ENCODE data around the gene ERC2. TPM values are rescaled to one million over a fixed set of nuclear protein-coding genes. Genes with fewer than 3 reads are reported as not detected.

The ERC2 gene
- polyA plus RNA-seq, 1 experiment, result 0.07 TPM

- ChIA-PET POLR2A (no interaction called here), CTCF (interaction anchor here (0.6 kb wide), 1 partner anchor 246 kb away, joined by 3 read pairs; no protein-coding TSS in a partner anchor)
- no peak overlapping the region for H3K27ac ChIP-seq (ENCODE audit: low read depth, low read length)
- H3K27me3 ChIP-seq (ENCODE audit: control insufficient read depth, insufficient read depth, low read length), result no peaks in the 10 kb centered on the region
- no peak for TF ChIP-seq CTCF (IDR thresholded peaks at IDR 0.05; ENCODE audit: low read depth, low read length)
- DNase-seq (ENCODE audit: low read depth, low spot score), result no peak
- no peak overlapping the region for H3K4me3 ChIP-seq (ENCODE audit: low read depth, low read length)
- H3K9me3 ChIP-seq (ENCODE audit: control insufficient read depth, insufficient read depth, low read length), result no peaks in the 10 kb centered on the region
Observed at GRCh38 chr3:55494976-55495375, 973.3 kb downstream of the ERC2 start.

GRCh38 chr3:55492976-55493375, 975.3 kb downstream of the ERC2 start:
- ChIA-PET CTCF (interaction anchor here (0.6 to 1.9 kb wide), 3 partner anchors 8 to 254 kb away, joined by 3 to 4 read pairs (median 3); no protein-coding TSS in a partner anchor), POLR2A (no interaction called here)
- no peak overlapping the region for H3K4me3 ChIP-seq (ENCODE audit: low read depth, low read length)
- no peak overlapping the region for H3K27ac ChIP-seq (ENCODE audit: low read depth, low read length)
- H3K27me3 ChIP-seq (ENCODE audit: control insufficient read depth, insufficient read depth, low read length), result no peaks in the 10 kb centered on the region
- no peak for TF ChIP-seq CTCF (IDR thresholded peaks at IDR 0.05; ENCODE audit: low read depth, low read length)
- DNase-seq (ENCODE audit: low read depth, low spot score), result no peak
- H3K9me3 ChIP-seq (ENCODE audit: control insufficient read depth, insufficient read depth, low read length), result no peaks in the 10 kb centered on the region

GRCh38 chr3:55491296-55491816, 976.9 kb downstream of the ERC2 start:
- Histone ChIP-seq H3K4me3 (ENCODE audit: low read depth, low read length) (no peak overlapping the region), H3K27ac (ENCODE audit: low read depth, low read length) (no peak overlapping the region), H3K9me3 (ENCODE audit: control insufficient read depth, insufficient read depth, low read length) (no peaks in the 10 kb centered on the region; the same call in 1 of the 2 replicates), H3K27me3 (ENCODE audit: control insufficient read depth, insufficient read depth, low read length) (no peaks in the 10 kb centered on the region)
- POLR2A ChIA-PET, result no interaction called here
- CTCF ChIA-PET, result no interaction called here
- no peak for TF ChIP-seq CTCF (IDR thresholded peaks at IDR 0.05; ENCODE audit: low read depth, low read length)
- no peak for DNase-seq (ENCODE audit: low read depth, low spot score)

- Histone ChIP-seq H3K27me3 (ENCODE audit: control insufficient read depth, insufficient read depth, low read length) (no peaks in the 10 kb centered on the region), H3K4me3 (ENCODE audit: low read depth, low read length) (no peak overlapping the region; the same call in 1 of the 2 replicates), H3K9me3 (ENCODE audit: control insufficient read depth, insufficient read depth, low read length) (no peaks in the 10 kb centered on the region; the same call in 1 of the 2 replicates), H3K27ac (ENCODE audit: low read depth, low read length) (no peak overlapping the region)
- CTCF ChIA-PET, result no interaction called here
- no peak for DNase-seq (ENCODE audit: low read depth, low spot score)
- no peak for TF ChIP-seq CTCF (IDR thresholded peaks at IDR 0.05; ENCODE audit: low read depth, low read length)
- POLR2A ChIA-PET, result no interaction called here
Observed at GRCh38 chr3:55490276-55490913, 977.9 kb downstream of the ERC2 start.

GRCh38 chr3:55489798-55490132, 978.5 kb downstream of the ERC2 start:
- TF ChIP-seq CTCF (IDR thresholded peaks at IDR 0.05; ENCODE audit: low read depth, low read length), result no peak
- ChIA-PET CTCF (no interaction called here), POLR2A (no interaction called here)
- no peak for DNase-seq (ENCODE audit: low read depth, low spot score)
- H3K9me3 ChIP-seq (ENCODE audit: control insufficient read depth, insufficient read depth, low read length), result no peaks in the 10 kb centered on the region; the same call in 1 of the 2 replicates
- H3K27me3 ChIP-seq (ENCODE audit: control insufficient read depth, insufficient read depth, low read length), result no peaks in the 10 kb centered on the region
- no peak overlapping the region for H3K27ac ChIP-seq (ENCODE audit: low read depth, low read length)
- peak overlapping the region; percentile 98 for H3K4me3 ChIP-seq (ENCODE audit: low read depth, low read length)
